ENCODE measurements around the gene PLEKHA1. TPM values are rescaled to one million over a fixed set of nuclear protein-coding genes. Genes with fewer than 3 reads are reported as not detected.

The PLEKHA1 gene
- total and polyA plus RNA-seq, 2 of the 4 experiments (the other 2 are of a cell fraction), result 7.2 to 9.5 TPM

DNA sequence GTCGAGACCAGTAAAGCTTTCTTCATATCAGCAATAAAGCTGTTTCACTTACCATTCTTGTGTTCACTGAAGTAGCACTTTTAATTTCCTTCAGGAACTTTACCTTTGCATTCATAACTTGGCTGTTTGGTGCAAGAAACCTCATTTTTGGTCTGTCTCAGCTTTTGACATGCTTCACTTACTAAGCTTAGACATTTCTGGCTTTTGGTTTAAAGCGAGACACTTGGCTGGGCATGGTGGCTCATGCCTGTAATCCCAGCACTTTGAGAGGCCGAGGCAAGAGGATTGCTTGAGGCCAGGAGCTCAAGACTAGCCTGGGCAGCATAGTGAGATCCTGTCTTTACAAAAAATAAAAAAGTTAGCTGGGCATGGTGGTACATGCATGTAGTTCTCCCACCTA, 15.8 kb downstream of the PLEKHA1 start:
- POLR2A ChIA-PET (ENCODE audit: unreplicated experiment), result no interaction called here
- Histone ChIP-seq H2BK20ac (ENCODE audit: low read depth, low read length) (no peak overlapping the region), H3K9me3 (ENCODE audit: control insufficient read depth, insufficient read depth, low read length) (no peaks in the 10 kb centered on the region), H3K4me2 (ENCODE audit: low read depth, low read length) (no peak overlapping the region), H3K4ac (ENCODE audit: low read depth, low read length) (no peak overlapping the region), H3K23ac (ENCODE audit: low read depth, low read length) (no peak overlapping the region), H4K91ac (ENCODE audit: insufficient read depth, low read depth, low read length) (no peak overlapping the region), H2BK120ac (ENCODE audit: low read depth, low read length) (no peak overlapping the region), H3K4me3 (ENCODE audit: insufficient read depth, low read depth, low read length) (no peak overlapping the region), H2BK5ac (ENCODE audit: low read depth, low read length, poor library complexity, severe bottlenecking) (no peak overlapping the region), H3K4me1 (ENCODE audit: control insufficient read depth, insufficient read depth, low read length) (no peaks in the 10 kb centered on the region), H3K27me3 (ENCODE audit: control insufficient read depth, insufficient read depth, low read length) (no peaks in the 10 kb centered on the region), H3K14ac (replicated peaks; ENCODE audit: low read depth, low read length) (no peak overlapping the region), H2AK5ac (ENCODE audit: low read depth, low read length) (no peak overlapping the region), H2BK15ac (ENCODE audit: low read depth, low read length) (no peak overlapping the region), H4K5ac (ENCODE audit: low read depth, low read length) (no peak overlapping the region), H3K9me1 (ENCODE audit: insufficient read depth, low read length) (no peaks in the 10 kb centered on the region; the same call in 1 of the 2 replicates), H4K8ac (ENCODE audit: low read depth in 2 of 2, low read length in 2 of 2) (no peak overlapping the region), H3K18ac (ENCODE audit: low read depth, low read length) (no peak overlapping the region), H3K36me3 (ENCODE audit: control insufficient read depth, insufficient read depth, low read length) (no peaks in the 10 kb centered on the region), H3K79me1 (ENCODE audit: low read depth in 1 of 2, low read length in 2 of 2) (peaks cover 8 to 11% of the 10 kb centered on the region in 2 experiments; a peak in 3 of 4 replicates), H3K56ac (ENCODE audit: extremely low read depth, insufficient read depth, low read length) (no peak overlapping the region), H4K20me1 (ENCODE audit: insufficient read depth, low read length) (peaks cover 3% of the 10 kb centered on the region; the same call in 1 of the 2 replicates), H2AK9ac (replicated peaks; ENCODE audit: low read depth, low read length, poor library complexity) (no peak overlapping the region), H2AFZ (replicated peaks; ENCODE audit: low read length, poor library complexity) (no peak overlapping the region), H3K9ac (ENCODE audit: low read depth, low read length) (no peak overlapping the region), H3K27ac (ENCODE audit: insufficient read depth, low read length) (no peak overlapping the region)
- dilution Hi-C loops (cut with HindIII; ENCODE audit: low sequenced_read_pairs, unreplicated experiment), result no loop called here
- CTCF ChIA-PET, result no interaction called here
- in situ Hi-C loops (cut with MboI; ENCODE audit: low sequenced_read_pairs), result no loop called here
- intact Hi-C loops (cut with micrococcal nuclease), result no loop called here
- ATAC-seq (ENCODE audit: low read depth), result no peak
- no CpG with 5 or more reads among the region's 3 CpGs for WGBS, 2 experiments (ENCODE audit: extremely low coverage in 2 of 2, insufficient read length in 1 of 2)
- BruUV-seq (replicated peaks), result no TSS peak
- no peak for TF ChIP-seq MXI1 (IDR thresholded peaks at IDR 0.05; ENCODE audit: borderline replicate concordance, low read depth, low read length)
- TF ChIP-seq, protein P1, sequence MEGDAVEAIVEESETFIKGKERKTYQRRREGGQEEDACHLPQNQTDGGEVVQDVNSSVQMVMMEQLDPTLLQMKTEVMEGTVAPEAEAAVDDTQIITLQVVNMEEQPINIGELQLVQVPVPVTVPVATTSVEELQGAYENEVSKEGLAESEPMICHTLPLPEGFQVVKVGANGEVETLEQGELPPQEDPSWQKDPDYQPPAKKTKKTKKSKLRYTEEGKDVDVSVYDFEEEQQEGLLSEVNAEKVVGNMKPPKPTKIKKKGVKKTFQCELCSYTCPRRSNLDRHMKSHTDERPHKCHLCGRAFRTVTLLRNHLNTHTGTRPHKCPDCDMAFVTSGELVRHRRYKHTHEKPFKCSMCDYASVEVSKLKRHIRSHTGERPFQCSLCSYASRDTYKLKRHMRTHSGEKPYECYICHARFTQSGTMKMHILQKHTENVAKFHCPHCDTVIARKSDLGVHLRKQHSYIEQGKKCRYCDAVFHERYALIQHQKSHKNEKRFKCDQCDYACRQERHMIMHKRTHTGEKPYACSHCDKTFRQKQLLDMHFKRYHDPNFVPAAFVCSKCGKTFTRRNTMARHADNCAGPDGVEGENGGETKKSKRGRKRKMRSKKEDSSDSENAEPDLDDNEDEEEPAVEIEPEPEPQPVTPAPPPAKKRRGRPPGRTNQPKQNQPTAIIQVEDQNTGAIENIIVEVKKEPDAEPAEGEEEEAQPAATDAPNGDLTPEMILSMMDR (conservative IDR thresholded peaks at IDR 0.05; ENCODE audit: low read depth, low read length), result no peak
- no peak for TF ChIP-seq SMC3 (IDR thresholded peaks at IDR 0.05; ENCODE audit: low read depth, low read length)
- TF ChIP-seq CHD1 (IDR thresholded peaks at IDR 0.05; ENCODE audit: low read depth, low read length), result no peak
- no peak for TF ChIP-seq RFX5 (IDR thresholded peaks at IDR 0.05; ENCODE audit: low read depth, low read length)
- no peak for TF ChIP-seq MAZ (IDR thresholded peaks at IDR 0.05; ENCODE audit: borderline replicate concordance, low read depth, low read length)
- TF ChIP-seq MAFK (IDR thresholded peaks at IDR 0.05; ENCODE audit: low read depth, low read length), result no peak
- TF ChIP-seq POLR2A (IDR thresholded peaks at IDR 0.05; ENCODE audit: low read depth, low read length), result no peak
- TF ChIP-seq BHLHE40 (IDR thresholded peaks at IDR 0.05; ENCODE audit: low read depth, low read length), result no peak
- no peak for TF ChIP-seq USF2 (IDR thresholded peaks at IDR 0.05; ENCODE audit: low read depth, low read length)
- TF ChIP-seq NFE2L2 (IDR thresholded peaks at IDR 0.05; ENCODE audit: low read depth, low read length), result no peak
- no peak for TF ChIP-seq CEBPB (IDR thresholded peaks at IDR 0.05; ENCODE audit: low read depth, low read length)
- TF ChIP-seq, protein P2, sequence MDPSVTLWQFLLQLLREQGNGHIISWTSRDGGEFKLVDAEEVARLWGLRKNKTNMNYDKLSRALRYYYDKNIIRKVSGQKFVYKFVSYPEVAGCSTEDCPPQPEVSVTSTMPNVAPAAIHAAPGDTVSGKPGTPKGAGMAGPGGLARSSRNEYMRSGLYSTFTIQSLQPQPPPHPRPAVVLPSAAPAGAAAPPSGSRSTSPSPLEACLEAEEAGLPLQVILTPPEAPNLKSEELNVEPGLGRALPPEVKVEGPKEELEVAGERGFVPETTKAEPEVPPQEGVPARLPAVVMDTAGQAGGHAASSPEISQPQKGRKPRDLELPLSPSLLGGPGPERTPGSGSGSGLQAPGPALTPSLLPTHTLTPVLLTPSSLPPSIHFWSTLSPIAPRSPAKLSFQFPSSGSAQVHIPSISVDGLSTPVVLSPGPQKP (IDR thresholded peaks at IDR 0.05; ENCODE audit: borderline replicate concordance, low read depth, low read length), result no peak
- no peak for TF ChIP-seq FOS (IDR thresholded peaks at IDR 0.05; ENCODE audit: low read depth, low read length)
- TF ChIP-seq RAD21 (IDR thresholded peaks at IDR 0.05; ENCODE audit: low read length), result no peak
- TF ChIP-seq RCOR1 (IDR thresholded peaks at IDR 0.05; ENCODE audit: insufficient replicate concordance, low read length), result no peak
- DNase-seq, result no peak
